ENCODE results near the gene SOS1.
A peak's percentile ranks its signal among the peaks of the same experiment; 100 is the strongest.

SOS1 gene

DNA sequence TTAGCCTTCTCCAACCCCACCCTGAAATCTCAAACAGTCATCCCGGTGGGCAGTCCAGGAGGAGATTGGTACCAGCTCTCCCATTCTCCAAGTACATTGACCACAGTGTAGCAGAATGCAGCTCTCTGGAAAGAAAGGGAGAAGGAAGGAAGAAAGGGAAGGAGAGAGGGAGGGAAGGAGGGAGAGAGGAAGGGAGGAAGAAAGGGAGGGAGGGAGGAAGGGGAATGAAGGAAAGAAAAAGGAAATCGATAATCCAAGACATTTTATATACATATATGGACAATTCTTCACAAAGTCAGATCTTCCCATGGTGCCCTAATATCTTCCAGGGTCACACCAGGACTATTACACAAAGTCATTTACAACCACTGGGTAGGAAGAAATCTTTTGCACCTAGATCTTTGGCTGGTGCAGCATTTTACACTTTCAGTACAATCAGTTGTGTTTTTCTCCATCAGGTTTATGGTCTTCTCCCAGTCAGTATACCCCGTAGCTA lies 172.4 kb downstream of the SOS1 start:
- H3K9me3 ChIP-seq (ENCODE audit: control insufficient read depth, insufficient read depth, low read depth, low read length) = no peaks in the 10 kb centered on the region
- TF ChIP-seq, protein P1, sequence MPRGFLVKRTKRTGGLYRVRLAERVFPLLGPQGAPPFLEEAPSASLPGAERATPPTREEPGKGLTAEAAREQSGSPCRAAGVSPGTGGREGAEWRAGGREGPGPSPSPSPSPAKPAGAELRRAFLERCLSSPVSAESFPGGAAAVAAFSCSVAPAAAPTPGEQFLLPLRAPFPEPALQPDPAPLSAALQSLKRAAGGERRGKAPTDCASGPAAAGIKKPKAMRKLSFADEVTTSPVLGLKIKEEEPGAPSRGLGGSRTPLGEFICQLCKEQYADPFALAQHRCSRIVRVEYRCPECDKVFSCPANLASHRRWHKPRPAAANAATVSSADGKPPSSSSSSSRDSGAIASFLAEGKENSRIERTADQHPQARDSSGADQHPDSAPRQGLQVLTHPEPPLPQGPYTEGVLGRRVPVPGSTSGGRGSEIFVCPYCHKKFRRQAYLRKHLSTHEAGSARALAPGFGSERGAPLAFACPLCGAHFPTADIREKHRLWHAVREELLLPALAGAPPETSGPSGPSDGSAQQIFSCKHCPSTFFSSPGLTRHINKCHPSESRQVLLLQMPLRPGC (tag by site-specific recombination; IDR thresholded peaks at IDR 0.05) = no peak
- no peak for TF ChIP-seq ZNF624 (tag by site-specific recombination; IDR thresholded peaks at IDR 0.05)
- peak; percentile 46; the same call in 1 of the 2 replicates for TF ChIP-seq ZNF366 (tag by site-specific recombination; conservative IDR thresholded peaks at IDR 0.05)
- H3K4me1 ChIP-seq (ENCODE audit: control insufficient read depth, insufficient read depth, low read length) = peaks cover 9% of the 10 kb centered on the region
- no peak overlapping the region for H3K4me3 ChIP-seq (ENCODE audit: low read depth, low read length)
- no peaks in the 10 kb centered on the region for H3K36me3 ChIP-seq (ENCODE audit: control insufficient read depth in 2 of 2, insufficient read depth in 1 of 2, low read length in 2 of 2)
- H3K27ac ChIP-seq (ENCODE audit: extremely low read depth, low read depth, low read length) = no peak overlapping the region
- POLR2A ChIA-PET = interaction anchor here (1.0 to 1.8 kb wide), 3 partner anchors 16 to 281 kb away, joined by 3 to 12 read pairs (median 4); partner anchors contain the start of gene SRSF7
- CTCF ChIA-PET = interaction anchor here (0.6 to 7.7 kb wide), 25 partner anchors 12 to 1318 kb away, joined by 3 to 116 read pairs (median 4); partner anchors contain the start of genes ARHGEF33, DHX57 and MORN2

DNA sequence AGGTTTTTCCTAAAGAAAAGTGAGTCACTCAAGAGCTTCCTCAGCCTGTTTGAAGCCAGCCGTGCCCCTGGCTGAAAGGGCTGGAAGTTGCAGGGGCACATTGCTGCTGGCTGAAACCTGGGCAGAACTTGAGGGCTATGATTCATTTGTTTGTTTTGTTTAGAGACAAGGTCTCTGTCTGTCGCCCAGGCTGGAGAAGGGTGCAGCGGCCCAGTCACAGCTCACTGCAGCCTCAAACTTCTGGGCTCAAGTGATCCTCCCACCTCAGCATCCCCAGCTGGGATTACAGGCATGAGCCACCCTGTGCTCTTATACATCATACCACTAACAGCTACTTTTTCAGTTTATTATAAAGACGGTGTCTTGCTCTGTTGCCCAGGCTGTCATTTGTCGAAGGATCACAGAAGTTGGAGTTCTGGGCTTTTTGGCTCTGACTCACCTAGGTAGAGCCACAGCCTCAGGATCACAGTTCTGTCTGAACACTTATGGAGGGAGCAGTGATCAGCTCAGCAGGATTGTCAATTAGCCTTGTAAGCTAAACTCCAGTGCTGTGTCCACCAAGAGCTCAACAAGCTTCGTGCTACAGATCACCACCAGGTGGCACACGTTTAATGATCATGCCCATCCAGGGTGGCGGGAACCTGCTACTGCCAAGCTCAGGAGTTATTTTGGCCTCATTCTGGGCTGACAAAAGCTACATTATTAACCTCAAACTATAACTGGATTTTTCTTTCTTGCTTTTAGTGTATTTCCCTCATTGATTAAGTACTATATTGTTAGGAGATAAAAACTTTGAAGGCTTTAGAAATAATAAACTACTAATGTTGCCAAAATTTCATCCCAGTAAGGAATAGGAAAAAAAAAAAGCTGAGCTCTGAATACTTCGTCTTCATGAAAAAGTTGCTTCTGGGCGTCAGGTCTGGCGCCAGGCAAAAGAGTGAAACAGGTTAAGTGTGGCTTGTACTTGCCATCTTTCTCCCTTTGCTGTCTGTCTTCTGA lies 173.3 kb downstream of the SOS1 start:
- Histone ChIP-seq H3K9me3 (ENCODE audit: control insufficient read depth, insufficient read depth, low read depth, low read length) (no peaks in the 10 kb centered on the region), H3K4me3 (ENCODE audit: low read depth, low read length) (no peak overlapping the region), H3K36me3 (ENCODE audit: control insufficient read depth in 2 of 2, insufficient read depth in 1 of 2, low read length in 2 of 2) (no peaks in the 10 kb centered on the region), H3K4me1 (ENCODE audit: control insufficient read depth, insufficient read depth, low read length) (peaks cover 9% of the 10 kb centered on the region), H3K27ac (ENCODE audit: extremely low read depth, low read depth, low read length) (no peak overlapping the region)
- POLR2A ChIA-PET = interaction anchor here (0.5 to 1.8 kb wide), 6 partner anchors 17 to 382 kb away, joined by 3 to 12 read pairs (median 4); partner anchors contain the start of genes DHX57, MORN2 and SRSF7
- CTCF ChIA-PET = interaction anchor here (0.5 to 7.7 kb wide), 51 partner anchors 8 to 1319 kb away, joined by 3 to 116 read pairs (median 4); partner anchors contain the start of gene ARHGEF33
- no peak for TF ChIP-seq ZNF544 (tag by site-specific recombination; IDR thresholded peaks at IDR 0.05)
- TF ChIP-seq ZFP37 (tag by site-specific recombination; IDR thresholded peaks at IDR 0.05) = no peak
- TF ChIP-seq, protein P2, sequence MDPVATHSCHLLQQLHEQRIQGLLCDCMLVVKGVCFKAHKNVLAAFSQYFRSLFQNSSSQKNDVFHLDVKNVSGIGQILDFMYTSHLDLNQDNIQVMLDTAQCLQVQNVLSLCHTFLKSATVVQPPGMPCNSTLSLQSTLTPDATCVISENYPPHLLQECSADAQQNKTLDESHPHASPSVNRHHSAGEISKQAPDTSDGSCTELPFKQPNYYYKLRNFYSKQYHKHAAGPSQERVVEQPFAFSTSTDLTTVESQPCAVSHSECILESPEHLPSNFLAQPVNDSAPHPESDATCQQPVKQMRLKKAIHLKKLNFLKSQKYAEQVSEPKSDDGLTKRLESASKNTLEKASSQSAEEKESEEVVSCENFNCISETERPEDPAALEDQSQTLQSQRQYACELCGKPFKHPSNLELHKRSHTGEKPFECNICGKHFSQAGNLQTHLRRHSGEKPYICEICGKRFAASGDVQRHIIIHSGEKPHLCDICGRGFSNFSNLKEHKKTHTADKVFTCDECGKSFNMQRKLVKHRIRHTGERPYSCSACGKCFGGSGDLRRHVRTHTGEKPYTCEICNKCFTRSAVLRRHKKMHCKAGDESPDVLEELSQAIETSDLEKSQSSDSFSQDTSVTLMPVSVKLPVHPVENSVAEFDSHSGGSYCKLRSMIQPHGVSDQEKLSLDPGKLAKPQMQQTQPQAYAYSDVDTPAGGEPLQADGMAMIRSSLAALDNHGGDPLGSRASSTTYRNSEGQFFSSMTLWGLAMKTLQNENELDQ (tag by site-specific recombination; IDR thresholded peaks at IDR 0.05; ENCODE audit: low read depth) = no peak
- peak; percentile 36; the same call in 1 of the 2 replicates for TF ChIP-seq ZNF660 (tag by site-specific recombination; IDR thresholded peaks at IDR 0.05)
- 0 out of 2 replicates have a peak, but pooled peaks have one; percentile 20 for TF ChIP-seq ZBTB8A (tag by site-specific recombination; IDR thresholded peaks at IDR 0.05)
- TF ChIP-seq, protein P3, sequence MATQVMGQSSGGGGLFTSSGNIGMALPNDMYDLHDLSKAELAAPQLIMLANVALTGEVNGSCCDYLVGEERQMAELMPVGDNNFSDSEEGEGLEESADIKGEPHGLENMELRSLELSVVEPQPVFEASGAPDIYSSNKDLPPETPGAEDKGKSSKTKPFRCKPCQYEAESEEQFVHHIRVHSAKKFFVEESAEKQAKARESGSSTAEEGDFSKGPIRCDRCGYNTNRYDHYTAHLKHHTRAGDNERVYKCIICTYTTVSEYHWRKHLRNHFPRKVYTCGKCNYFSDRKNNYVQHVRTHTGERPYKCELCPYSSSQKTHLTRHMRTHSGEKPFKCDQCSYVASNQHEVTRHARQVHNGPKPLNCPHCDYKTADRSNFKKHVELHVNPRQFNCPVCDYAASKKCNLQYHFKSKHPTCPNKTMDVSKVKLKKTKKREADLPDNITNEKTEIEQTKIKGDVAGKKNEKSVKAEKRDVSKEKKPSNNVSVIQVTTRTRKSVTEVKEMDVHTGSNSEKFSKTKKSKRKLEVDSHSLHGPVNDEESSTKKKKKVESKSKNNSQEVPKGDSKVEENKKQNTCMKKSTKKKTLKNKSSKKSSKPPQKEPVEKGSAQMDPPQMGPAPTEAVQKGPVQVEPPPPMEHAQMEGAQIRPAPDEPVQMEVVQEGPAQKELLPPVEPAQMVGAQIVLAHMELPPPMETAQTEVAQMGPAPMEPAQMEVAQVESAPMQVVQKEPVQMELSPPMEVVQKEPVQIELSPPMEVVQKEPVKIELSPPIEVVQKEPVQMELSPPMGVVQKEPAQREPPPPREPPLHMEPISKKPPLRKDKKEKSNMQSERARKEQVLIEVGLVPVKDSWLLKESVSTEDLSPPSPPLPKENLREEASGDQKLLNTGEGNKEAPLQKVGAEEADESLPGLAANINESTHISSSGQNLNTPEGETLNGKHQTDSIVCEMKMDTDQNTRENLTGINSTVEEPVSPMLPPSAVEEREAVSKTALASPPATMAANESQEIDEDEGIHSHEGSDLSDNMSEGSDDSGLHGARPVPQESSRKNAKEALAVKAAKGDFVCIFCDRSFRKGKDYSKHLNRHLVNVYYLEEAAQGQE (tag by site-specific recombination; IDR thresholded peaks at IDR 0.05) = no peak
- TF ChIP-seq OVOL3 (tag by site-specific recombination; IDR thresholded peaks at IDR 0.05) = no peak
- no peak for TF ChIP-seq ZBTB11 (tag by site-specific recombination; conservative IDR thresholded peaks at IDR 0.05; ENCODE audit: low read depth)
- no peak for TF ChIP-seq ZNF184 (tag by site-specific recombination; IDR thresholded peaks at IDR 0.05)
- TF ChIP-seq, protein P4, sequence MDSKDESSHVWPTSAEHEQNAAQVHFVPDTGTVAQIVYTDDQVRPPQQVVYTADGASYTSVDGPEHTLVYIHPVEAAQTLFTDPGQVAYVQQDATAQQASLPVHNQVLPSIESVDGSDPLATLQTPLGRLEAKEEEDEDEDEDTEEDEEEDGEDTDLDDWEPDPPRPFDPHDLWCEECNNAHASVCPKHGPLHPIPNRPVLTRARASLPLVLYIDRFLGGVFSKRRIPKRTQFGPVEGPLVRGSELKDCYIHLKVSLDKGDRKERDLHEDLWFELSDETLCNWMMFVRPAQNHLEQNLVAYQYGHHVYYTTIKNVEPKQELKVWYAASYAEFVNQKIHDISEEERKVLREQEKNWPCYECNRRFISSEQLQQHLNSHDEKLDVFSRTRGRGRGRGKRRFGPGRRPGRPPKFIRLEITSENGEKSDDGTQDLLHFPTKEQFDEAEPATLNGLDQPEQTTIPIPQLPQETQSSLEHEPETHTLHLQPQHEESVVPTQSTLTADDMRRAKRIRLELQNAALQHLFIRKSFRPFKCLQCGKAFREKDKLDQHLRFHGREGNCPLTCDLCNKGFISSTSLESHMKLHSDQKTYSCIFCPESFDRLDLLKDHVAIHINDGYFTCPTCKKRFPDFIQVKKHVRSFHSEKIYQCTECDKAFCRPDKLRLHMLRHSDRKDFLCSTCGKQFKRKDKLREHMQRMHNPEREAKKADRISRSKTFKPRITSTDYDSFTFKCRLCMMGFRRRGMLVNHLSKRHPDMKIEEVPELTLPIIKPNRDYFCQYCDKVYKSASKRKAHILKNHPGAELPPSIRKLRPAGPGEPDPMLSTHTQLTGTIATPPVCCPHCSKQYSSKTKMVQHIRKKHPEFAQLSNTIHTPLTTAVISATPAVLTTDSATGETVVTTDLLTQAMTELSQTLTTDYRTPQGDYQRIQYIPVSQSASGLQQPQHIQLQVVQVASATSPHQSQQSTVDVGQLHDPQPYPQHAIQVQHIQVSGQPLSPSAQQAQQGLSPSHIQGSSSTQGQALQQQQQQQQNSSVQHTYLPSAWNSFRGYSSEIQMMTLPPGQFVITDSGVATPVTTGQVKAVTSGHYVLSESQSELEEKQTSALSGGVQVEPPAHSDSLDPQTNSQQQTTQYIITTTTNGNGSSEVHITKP (tag by site-specific recombination; IDR thresholded peaks at IDR 0.05) = no peak
- TF ChIP-seq RBAK (tag by site-specific recombination; IDR thresholded peaks at IDR 0.05) = no peak
- TF ChIP-seq HOXA7 (CRISPR knock-in tag; IDR thresholded peaks at IDR 0.05; ENCODE audit: borderline replicate concordance) = no peak
- no peak for TF ChIP-seq ZNF311 (tag by site-specific recombination; IDR thresholded peaks at IDR 0.05; ENCODE audit: borderline replicate concordance)
